Measurements from ENCODE around the gene BRD8. TPM values are rescaled to one million over a fixed set of nuclear protein-coding genes. Genes with fewer than 3 reads are reported as not detected.

The BRD8 gene
- total and polyA plus RNA-seq, 10 of the 15 experiments (the other 5 are each of a cell fraction or from before 2014, with no cell fraction given) = 28.1 to 78.5 (median 44.5) TPM

GRCh38 chr5:138092301-138092700 lies 86.1 kb downstream of the BRD8 start (continued):
- TF ChIP-seq ZNF592 (IDR thresholded peaks at IDR 0.05) = no peak

GRCh38 chr5:138091685-138092084 lies 86.7 kb downstream of the BRD8 start:
- Histone ChIP-seq H3K4me1 (ENCODE audit: control insufficient read depth, insufficient read depth, low read length) (no peaks in the 10 kb centered on the region), H2AFZ (ENCODE audit: control insufficient read depth, low read depth, low read length) (no peak overlapping the region), H3K79me2 (ENCODE audit: control insufficient read depth, insufficient read depth, low read length) (no peaks in the 10 kb centered on the region), H3K4me2 (ENCODE audit: control insufficient read depth, insufficient read depth) (no peak overlapping the region), H4K20me1 (ENCODE audit: control insufficient read depth, insufficient read depth) (no peaks in the 10 kb centered on the region), H3K36me3 (ENCODE audit: control insufficient read depth in 2 of 2, insufficient read depth in 2 of 2, low read length in 1 of 2) (no peaks in the 10 kb centered on the region), H3K4me3 (no peak overlapping the region), H3K27ac (ENCODE audit: control insufficient read depth, insufficient read depth) (no peak overlapping the region), H3K27me3 (replicated peaks in 1 of 2; ENCODE audit: control insufficient read depth in 2 of 2, insufficient read depth in 2 of 2, low read length in 1 of 2) (no peaks in the 10 kb centered on the region; a peak in 1 of 4 replicates), H3K9me3 (replicated peaks; ENCODE audit: control insufficient read depth, insufficient read depth, low read length) (no peaks in the 10 kb centered on the region), H3K9ac (ENCODE audit: control insufficient read depth, insufficient read depth, low read length) (no peak overlapping the region)
- TF ChIP-seq MYC (IDR thresholded peaks at IDR 0.05; ENCODE audit: insufficient read depth, insufficient read length, insufficient replicate concordance, low read length, severe bottlenecking) = no peak
- no peak for TF ChIP-seq CEBPZ (IDR thresholded peaks at IDR 0.05; ENCODE audit: low read depth, low read length)
- TF ChIP-seq ZNF622 (IDR thresholded peaks at IDR 0.05) = no peak
- DNase-seq (ENCODE audit: low read depth, low spot score) (no peak), FAIRE-seq (no peak), ATAC-seq (no peak)
- ChIA-PET POLR2A (interaction anchor here (0.6 kb wide), 1 partner anchor 486 kb away, joined by 4 read pairs; no protein-coding TSS in a partner anchor), RAD21 (ENCODE audit: unreplicated experiment) (no interaction called here), CTCF (interaction anchor here (1.1 to 2.8 kb wide), 2 partner anchors 10 to 42 kb away, joined by 9 to 12 read pairs; no protein-coding TSS in a partner anchor), SMC1A (ENCODE audit: uncharacterized antibody, unreplicated experiment) (interaction anchor here (0.8 to 1.2 kb wide), 3 partner anchors 9 to 42 kb away, joined by 3 read pairs; no protein-coding TSS in a partner anchor)
- no TSS peak for BruUV-seq (replicated peaks)
- intact Hi-C loops (cut with micrococcal nuclease; ENCODE audit: unreplicated experiment) (no loop called here), in situ Hi-C loops (cut with MboI) (loop anchor here (25.0 kb wide), 1 partner anchor 754 kb away; no protein-coding TSS in a partner anchor)
- WGBS (ENCODE audit: insufficient coverage, insufficient replicate concordance, low lambda C conversion rate, missing lambda C conversion rate) = 15% methylated on average over 4 of the region's 4 CpGs

Small RNAs within 50 kb of the gene (small RNA-seq; reads per million reads assigned to genes)
- gene RNU6-460P (not detected), gene RNU6-888P (not detected)

Other genes with a start within 250 kb of the BRD8 start
Only the 7 nearest of the 9 such genes appear.
- 18.9 and 22.1 TPM in 2 replicates for gene FAM13B, start 145.6 kb downstream of the BRD8 start, total RNA-seq (2014; rRNA removed)
- gene FAM13B, start 145.6 kb downstream of the BRD8 start, total RNA-seq (2014; rRNA removed; fragmentation: Illumina TruSeq; extraction: Trizol) = 23.7 and 24.7 TPM in 2 replicates
- 25.2 and 30.0 TPM in 2 replicates for gene FAM13B, start 145.6 kb downstream of the BRD8 start, total RNA-seq (2021)
- 23.1 and 29.4 TPM in 2 replicates for gene FAM13B, start 145.6 kb downstream of the BRD8 start, polyA plus RNA-seq (2011; rRNA removed)
- gene FAM13B, start 145.6 kb downstream of the BRD8 start, polyA plus RNA-seq (2014; fragmentation: Illumina TruSeq; extraction: Trizol) = 26.0 and 32.6 TPM in 2 replicates
- 1 to 10 TPM; 3.6 to 8.0 TPM for gene FAM13B, start 145.6 kb downstream of the BRD8 start, polyA plus RNA-seq (2014; fragmentation: Nextera tagmentation; extraction: Ambion mirVana)
- gene FAM13B, start 145.6 kb downstream of the BRD8 start, polyA plus RNA-seq (2014; rRNA removed) = 15.8 and 18.5 TPM in 2 replicates
- 10 to 100 TPM; 16.6 to 18.2 TPM for gene FAM13B, start 145.6 kb downstream of the BRD8 start, polyA plus RNA-seq (2016; fragmentation: Nextera tagmentation; extraction: Ambion mirVana)
- gene WNT8A, start 94.6 kb downstream of the BRD8 start, total RNA-seq (2014; rRNA removed) = 0.05 TPM in 1 of 2 replicates, not detected in the other
- not detected in 2 replicates for gene WNT8A, start 94.6 kb downstream of the BRD8 start, total RNA-seq (2014; rRNA removed; fragmentation: Illumina TruSeq; extraction: Trizol)
- gene WNT8A, start 94.6 kb downstream of the BRD8 start, total RNA-seq (2021) = not detected in 2 replicates
- not detected in 2 replicates for gene WNT8A, start 94.6 kb downstream of the BRD8 start, polyA plus RNA-seq (2011; rRNA removed)
- gene WNT8A, start 94.6 kb downstream of the BRD8 start, polyA plus RNA-seq (2014; fragmentation: Illumina TruSeq; extraction: Trizol) = not detected in 2 replicates
- not detected for gene WNT8A, start 94.6 kb downstream of the BRD8 start, polyA plus RNA-seq (2014; fragmentation: Nextera tagmentation; extraction: Ambion mirVana)
- not detected in 2 replicates for gene WNT8A, start 94.6 kb downstream of the BRD8 start, polyA plus RNA-seq (2014; rRNA removed)
- gene WNT8A, start 94.6 kb downstream of the BRD8 start, polyA plus RNA-seq (2016; fragmentation: Nextera tagmentation; extraction: Ambion mirVana) = not detected
- 0.33 TPM in 1 of 2 replicates, not detected in the other for gene NME5, start 39.2 kb downstream of the BRD8 start, total RNA-seq (2014; rRNA removed)
- not detected in 2 replicates for gene NME5, start 39.2 kb downstream of the BRD8 start, total RNA-seq (2014; rRNA removed; fragmentation: Illumina TruSeq; extraction: Trizol)
- not detected in 2 replicates for gene NME5, start 39.2 kb downstream of the BRD8 start, total RNA-seq (2021)
- gene NME5, start 39.2 kb downstream of the BRD8 start, polyA plus RNA-seq (2011; rRNA removed) = 0.14 TPM in 1 of 2 replicates, not detected in the other
- gene NME5, start 39.2 kb downstream of the BRD8 start, polyA plus RNA-seq (2014; fragmentation: Illumina TruSeq; extraction: Trizol) = not detected in 2 replicates
- under 1 TPM in 1 of 2 experiments, not detected in 1; 0.22 TPM for gene NME5, start 39.2 kb downstream of the BRD8 start, polyA plus RNA-seq (2014; fragmentation: Nextera tagmentation; extraction: Ambion mirVana)
- 0.09 TPM in 1 of 2 replicates, not detected in the other for gene NME5, start 39.2 kb downstream of the BRD8 start, polyA plus RNA-seq (2014; rRNA removed)
- gene NME5, start 39.2 kb downstream of the BRD8 start, polyA plus RNA-seq (2016; fragmentation: Nextera tagmentation; extraction: Ambion mirVana) = under 1 TPM in 1 of 2 experiments, not detected in 1; 0.52 TPM
- gene KIF20A, start 482 bp upstream of the BRD8 start, total RNA-seq (2014; rRNA removed) = 45.4 and 47.2 TPM in 2 replicates
- gene KIF20A, start 482 bp upstream of the BRD8 start, total RNA-seq (2014; rRNA removed; fragmentation: Illumina TruSeq; extraction: Trizol) = 53.6 and 54.2 TPM in 2 replicates
- 42.0 and 45.8 TPM in 2 replicates for gene KIF20A, start 482 bp upstream of the BRD8 start, total RNA-seq (2021)
- gene KIF20A, start 482 bp upstream of the BRD8 start, polyA plus RNA-seq (2011; rRNA removed) = 45.2 and 47.0 TPM in 2 replicates
- gene KIF20A, start 482 bp upstream of the BRD8 start, polyA plus RNA-seq (2014; fragmentation: Illumina TruSeq; extraction: Trizol) = 50.7 and 52.9 TPM in 2 replicates
- 10 to 100 TPM; 20.7 to 27.2 TPM for gene KIF20A, start 482 bp upstream of the BRD8 start, polyA plus RNA-seq (2014; fragmentation: Nextera tagmentation; extraction: Ambion mirVana)
- gene KIF20A, start 482 bp upstream of the BRD8 start, polyA plus RNA-seq (2014; rRNA removed) = 34.6 and 34.9 TPM in 2 replicates
- gene KIF20A, start 482 bp upstream of the BRD8 start, polyA plus RNA-seq (2016; fragmentation: Nextera tagmentation; extraction: Ambion mirVana) = 10 to 100 TPM; 56.2 to 61.9 TPM
- gene CDC23, start 34.7 kb upstream of the BRD8 start, total RNA-seq (2014; rRNA removed) = 39.4 and 48.2 TPM in 2 replicates
- gene CDC23, start 34.7 kb upstream of the BRD8 start, total RNA-seq (2014; rRNA removed; fragmentation: Illumina TruSeq; extraction: Trizol) = 42.9 and 43.3 TPM in 2 replicates
- gene CDC23, start 34.7 kb upstream of the BRD8 start, total RNA-seq (2021) = 40.5 and 42.2 TPM in 2 replicates
- gene CDC23, start 34.7 kb upstream of the BRD8 start, polyA plus RNA-seq (2011; rRNA removed) = 66.1 and 84.4 TPM in 2 replicates
- gene CDC23, start 34.7 kb upstream of the BRD8 start, polyA plus RNA-seq (2014; fragmentation: Illumina TruSeq; extraction: Trizol) = 51.4 and 76.6 TPM in 2 replicates
- gene CDC23, start 34.7 kb upstream of the BRD8 start, polyA plus RNA-seq (2014; fragmentation: Nextera tagmentation; extraction: Ambion mirVana) = 10 to 100 TPM; 45.7 to 61.7 TPM
- gene CDC23, start 34.7 kb upstream of the BRD8 start, polyA plus RNA-seq (2014; rRNA removed) = 32.2 and 37.1 TPM in 2 replicates
- 10 to 100 TPM; 59.2 to 59.3 TPM for gene CDC23, start 34.7 kb upstream of the BRD8 start, polyA plus RNA-seq (2016; fragmentation: Nextera tagmentation; extraction: Ambion mirVana)
- not detected in 2 replicates for gene GFRA3, start 96.0 kb upstream of the BRD8 start, total RNA-seq (2014; rRNA removed)
- gene GFRA3, start 96.0 kb upstream of the BRD8 start, total RNA-seq (2014; rRNA removed; fragmentation: Illumina TruSeq; extraction: Trizol) = not detected in 2 replicates
- gene GFRA3, start 96.0 kb upstream of the BRD8 start, total RNA-seq (2021) = 0.10 TPM in 1 of 2 replicates, not detected in the other
- not detected in 2 replicates for gene GFRA3, start 96.0 kb upstream of the BRD8 start, polyA plus RNA-seq (2011; rRNA removed)
- gene GFRA3, start 96.0 kb upstream of the BRD8 start, polyA plus RNA-seq (2014; fragmentation: Illumina TruSeq; extraction: Trizol) = 0.06 TPM in 1 of 2 replicates, not detected in the other
- gene GFRA3, start 96.0 kb upstream of the BRD8 start, polyA plus RNA-seq (2014; fragmentation: Nextera tagmentation; extraction: Ambion mirVana) = not detected
- gene GFRA3, start 96.0 kb upstream of the BRD8 start, polyA plus RNA-seq (2014; rRNA removed) = 0.24 TPM in 1 of 2 replicates, not detected in the other
- under 1 TPM in 1 of 2 experiments, not detected in 1; 0.08 TPM for gene GFRA3, start 96.0 kb upstream of the BRD8 start, polyA plus RNA-seq (2016; fragmentation: Nextera tagmentation; extraction: Ambion mirVana)
- gene CDC25C, start 153.2 kb upstream of the BRD8 start, total RNA-seq (2014; rRNA removed) = 12.2 and 14.4 TPM in 2 replicates
- gene CDC25C, start 153.2 kb upstream of the BRD8 start, total RNA-seq (2014; rRNA removed; fragmentation: Illumina TruSeq; extraction: Trizol) = 15.1 and 15.4 TPM in 2 replicates
- 9.2 and 10.2 TPM in 2 replicates for gene CDC25C, start 153.2 kb upstream of the BRD8 start, total RNA-seq (2021)
- 30.7 and 38.9 TPM in 2 replicates for gene CDC25C, start 153.2 kb upstream of the BRD8 start, polyA plus RNA-seq (2011; rRNA removed)
- gene CDC25C, start 153.2 kb upstream of the BRD8 start, polyA plus RNA-seq (2014; fragmentation: Illumina TruSeq; extraction: Trizol) = 15.9 and 21.4 TPM in 2 replicates
- 10 to 100 TPM; 14.0 to 14.3 TPM for gene CDC25C, start 153.2 kb upstream of the BRD8 start, polyA plus RNA-seq (2014; fragmentation: Nextera tagmentation; extraction: Ambion mirVana)
- 11.4 and 11.6 TPM in 2 replicates for gene CDC25C, start 153.2 kb upstream of the BRD8 start, polyA plus RNA-seq (2014; rRNA removed)
- gene CDC25C, start 153.2 kb upstream of the BRD8 start, polyA plus RNA-seq (2016; fragmentation: Nextera tagmentation; extraction: Ambion mirVana) = 10 to 100 TPM; 15.5 to 15.9 TPM